Vagina (tissue), 2 donors: ENCODE data around the gene DAB1.

Experiments used
- CTCF ChIP-seq, 3 experiments: fragments of 450-650 bp in 2 of 3; fragments of 200-600 bp in 1 of 3; sonication (generic) in 1 of 3; IDR thresholded peaks; one replicate each; pipeline ENCODE4 v1.5.1; 2017 to 2019; ENCODE audit warnings: antibody characterized with exemption in 3 of 3, mild to moderate bottlenecking in 2 of 3, moderate library complexity in 2 of 3
- POLR2A ChIP-seq, 2 donors: fragments of 450-650 bp; IDR thresholded peaks; one replicate each; pipeline ENCODE4 v1.6.1; 2017; ENCODE audit warnings: antibody characterized with exemption in 2 of 2, mild to moderate bottlenecking in 2 of 2, moderate library complexity in 2 of 2
- POLR2AphosphoS5 ChIP-seq, 2 donors: sonication (generic); formaldehyde crosslinking; IDR thresholded peaks; one replicate each; pipeline ENCODE4 v1.9.0; 2017; ENCODE audit warnings: antibody characterized with exemption in 2 of 2, mild to moderate bottlenecking in 2 of 2, low read depth in 1 of 2; ENCODE audit not compliant: insufficient read depth in 1 of 2

- no peak for TF ChIP-seq CTCF (IDR thresholded peaks at IDR 0.05)
- no peak for TF ChIP-seq POLR2A (IDR thresholded peaks at IDR 0.05)
- no peak for TF ChIP-seq POLR2AphosphoS5 (IDR thresholded peaks at IDR 0.05; ENCODE audit: insufficient read depth in 1 of 2, low read depth in 1 of 2)
Measured at GRCh38 chr1:57094749-57095148, 329.1 kb downstream of the DAB1 start.
